ENCODE data around the gene SMYD2. TPM values are rescaled to one million over a fixed set of nuclear protein-coding genes. Genes with fewer than 3 reads are reported as not detected.

The SMYD2 gene
- total and polyA plus RNA-seq, 2 experiments from 2014 or later: 3.6 to 5.9 TPM

DNA sequence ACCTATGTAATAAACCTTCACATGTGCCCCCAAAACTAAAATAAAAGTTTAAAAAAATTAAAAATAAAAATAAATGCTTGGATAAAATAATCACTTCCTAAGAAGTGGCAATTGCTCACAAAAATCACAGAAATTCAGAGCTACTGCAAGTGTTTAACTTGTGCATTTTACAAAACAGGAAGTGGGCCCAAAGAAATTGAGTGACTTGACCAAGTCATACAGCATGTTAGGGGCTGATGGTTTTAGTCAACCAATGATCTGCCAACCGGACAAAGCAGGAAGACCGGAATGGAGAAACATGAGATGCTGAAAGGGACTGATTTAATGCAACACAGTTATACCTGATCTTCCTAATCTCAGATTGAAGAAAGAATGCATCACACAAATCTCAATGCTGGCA, 96.5 kb downstream of the SMYD2 start (continued):
- TF ChIP-seq NANOG (IDR thresholded peaks at IDR 0.05; ENCODE audit: borderline replicate concordance): no peak
- no peak for TF ChIP-seq POLR2AphosphoS5 (IDR thresholded peaks at IDR 0.05; ENCODE audit: low read depth)
- no peak for TF ChIP-seq ZNF331 (CRISPR knock-in tag; IDR thresholded peaks at IDR 0.05; ENCODE audit: low read depth)
- no peak for TF ChIP-seq EZH2 (IDR thresholded peaks at IDR 0.05; ENCODE audit: low read depth, unreplicated experiment)
- TF ChIP-seq ETS1 (IDR thresholded peaks at IDR 0.05): no peak
- TF ChIP-seq EZH2phosphoT487 (IDR thresholded peaks at IDR 0.05; ENCODE audit: unreplicated experiment): no peak
- no peak for TF ChIP-seq JUNB (IDR thresholded peaks at IDR 0.05; ENCODE audit: unreplicated experiment)
- no peak for TF ChIP-seq STAT1 (IDR thresholded peaks at IDR 0.05; ENCODE audit: unreplicated experiment)
- TF ChIP-seq ZNF114 (CRISPR knock-in tag; IDR thresholded peaks at IDR 0.05): no peak
- no peak for TF ChIP-seq CREB1 (CRISPR knock-in tag; IDR thresholded peaks at IDR 0.05; ENCODE audit: low read depth)
- TF ChIP-seq, protein P1, sequence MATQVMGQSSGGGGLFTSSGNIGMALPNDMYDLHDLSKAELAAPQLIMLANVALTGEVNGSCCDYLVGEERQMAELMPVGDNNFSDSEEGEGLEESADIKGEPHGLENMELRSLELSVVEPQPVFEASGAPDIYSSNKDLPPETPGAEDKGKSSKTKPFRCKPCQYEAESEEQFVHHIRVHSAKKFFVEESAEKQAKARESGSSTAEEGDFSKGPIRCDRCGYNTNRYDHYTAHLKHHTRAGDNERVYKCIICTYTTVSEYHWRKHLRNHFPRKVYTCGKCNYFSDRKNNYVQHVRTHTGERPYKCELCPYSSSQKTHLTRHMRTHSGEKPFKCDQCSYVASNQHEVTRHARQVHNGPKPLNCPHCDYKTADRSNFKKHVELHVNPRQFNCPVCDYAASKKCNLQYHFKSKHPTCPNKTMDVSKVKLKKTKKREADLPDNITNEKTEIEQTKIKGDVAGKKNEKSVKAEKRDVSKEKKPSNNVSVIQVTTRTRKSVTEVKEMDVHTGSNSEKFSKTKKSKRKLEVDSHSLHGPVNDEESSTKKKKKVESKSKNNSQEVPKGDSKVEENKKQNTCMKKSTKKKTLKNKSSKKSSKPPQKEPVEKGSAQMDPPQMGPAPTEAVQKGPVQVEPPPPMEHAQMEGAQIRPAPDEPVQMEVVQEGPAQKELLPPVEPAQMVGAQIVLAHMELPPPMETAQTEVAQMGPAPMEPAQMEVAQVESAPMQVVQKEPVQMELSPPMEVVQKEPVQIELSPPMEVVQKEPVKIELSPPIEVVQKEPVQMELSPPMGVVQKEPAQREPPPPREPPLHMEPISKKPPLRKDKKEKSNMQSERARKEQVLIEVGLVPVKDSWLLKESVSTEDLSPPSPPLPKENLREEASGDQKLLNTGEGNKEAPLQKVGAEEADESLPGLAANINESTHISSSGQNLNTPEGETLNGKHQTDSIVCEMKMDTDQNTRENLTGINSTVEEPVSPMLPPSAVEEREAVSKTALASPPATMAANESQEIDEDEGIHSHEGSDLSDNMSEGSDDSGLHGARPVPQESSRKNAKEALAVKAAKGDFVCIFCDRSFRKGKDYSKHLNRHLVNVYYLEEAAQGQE (IDR thresholded peaks at IDR 0.05; ENCODE audit: unreplicated experiment): no peak

DNA sequence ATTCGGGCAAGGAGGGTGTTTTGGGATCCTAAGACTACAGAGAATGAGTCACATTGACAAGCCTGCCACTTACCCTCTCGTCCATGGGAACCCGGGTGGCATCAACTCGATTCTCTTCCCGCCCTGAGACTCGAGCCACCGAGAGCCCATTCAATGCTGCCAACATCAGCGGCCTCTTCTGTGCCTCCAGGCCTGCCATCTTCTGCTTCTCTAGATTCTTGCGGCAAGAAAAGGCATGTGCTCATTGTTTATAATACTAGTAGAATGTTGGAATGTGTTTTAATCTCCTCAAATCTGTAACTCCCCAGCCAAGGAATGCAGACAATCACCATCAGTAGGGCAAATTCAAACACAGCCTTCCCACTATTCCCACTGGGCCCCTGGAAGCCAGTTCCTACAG, 96.9 kb downstream of the SMYD2 start:
- H3K79me2 ChIP-seq (replicated peaks; ENCODE audit: insufficient read depth): no peaks in the 10 kb centered on the region
- peaks cover 12% of the 10 kb centered on the region for H3K36me3 ChIP-seq (ENCODE audit: insufficient read depth)
- TF ChIP-seq EZH2phosphoT487 (IDR thresholded peaks at IDR 0.05; ENCODE audit: unreplicated experiment): no peak
- TF ChIP-seq, protein P1 (IDR thresholded peaks at IDR 0.05; ENCODE audit: unreplicated experiment): no peak
- no peak for TF ChIP-seq STAT1 (IDR thresholded peaks at IDR 0.05; ENCODE audit: unreplicated experiment)
- no peak for TF ChIP-seq NANOG (IDR thresholded peaks at IDR 0.05; ENCODE audit: borderline replicate concordance)
- no peak for TF ChIP-seq POLR2AphosphoS5 (IDR thresholded peaks at IDR 0.05; ENCODE audit: low read depth)
- no peak for TF ChIP-seq ZNF331 (CRISPR knock-in tag; IDR thresholded peaks at IDR 0.05; ENCODE audit: low read depth)
- TF ChIP-seq ETS1 (IDR thresholded peaks at IDR 0.05): no peak
- TF ChIP-seq ZNF114 (CRISPR knock-in tag; IDR thresholded peaks at IDR 0.05): no peak
- TF ChIP-seq, protein P2, sequence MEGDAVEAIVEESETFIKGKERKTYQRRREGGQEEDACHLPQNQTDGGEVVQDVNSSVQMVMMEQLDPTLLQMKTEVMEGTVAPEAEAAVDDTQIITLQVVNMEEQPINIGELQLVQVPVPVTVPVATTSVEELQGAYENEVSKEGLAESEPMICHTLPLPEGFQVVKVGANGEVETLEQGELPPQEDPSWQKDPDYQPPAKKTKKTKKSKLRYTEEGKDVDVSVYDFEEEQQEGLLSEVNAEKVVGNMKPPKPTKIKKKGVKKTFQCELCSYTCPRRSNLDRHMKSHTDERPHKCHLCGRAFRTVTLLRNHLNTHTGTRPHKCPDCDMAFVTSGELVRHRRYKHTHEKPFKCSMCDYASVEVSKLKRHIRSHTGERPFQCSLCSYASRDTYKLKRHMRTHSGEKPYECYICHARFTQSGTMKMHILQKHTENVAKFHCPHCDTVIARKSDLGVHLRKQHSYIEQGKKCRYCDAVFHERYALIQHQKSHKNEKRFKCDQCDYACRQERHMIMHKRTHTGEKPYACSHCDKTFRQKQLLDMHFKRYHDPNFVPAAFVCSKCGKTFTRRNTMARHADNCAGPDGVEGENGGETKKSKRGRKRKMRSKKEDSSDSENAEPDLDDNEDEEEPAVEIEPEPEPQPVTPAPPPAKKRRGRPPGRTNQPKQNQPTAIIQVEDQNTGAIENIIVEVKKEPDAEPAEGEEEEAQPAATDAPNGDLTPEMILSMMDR (conservative IDR thresholded peaks at IDR 0.05; ENCODE audit: low read depth in 2 of 2): no peak

More for the DNA sequence above, 96.9 kb downstream of the SMYD2 start:
- no peak overlapping the region for H3K4me2 ChIP-seq
- H2AFZ ChIP-seq: no peak overlapping the region
- no peaks in the 10 kb centered on the region for H3K9me2 ChIP-seq (ENCODE audit: insufficient read depth)
- no peaks in the 10 kb centered on the region for H3F3A ChIP-seq (replicated peaks; ENCODE audit: low read depth)
- ATAC-seq (no peak), DNase-seq (ENCODE audit: low spot score) (no peak)
- H3K27me3 ChIP-seq (ENCODE audit: insufficient read depth): no peaks in the 10 kb centered on the region
- H3K4me3 Mint-ChIP-seq: no peak overlapping the region
- no peaks in the 10 kb centered on the region for H3K9me3 Mint-ChIP-seq
- no peaks in the 10 kb centered on the region for H4K20me1 ChIP-seq (replicated peaks; ENCODE audit: insufficient read depth)
- H3K27ac Mint-ChIP-seq: 0 out of 2 replicates have a peak overlapping the region, but pooled peaks have one; percentile 53
- H3K27ac ChIP-seq (ENCODE audit: low read depth): no peak overlapping the region
- H3K36me3 Mint-ChIP-seq (ENCODE audit: low read depth): peaks cover 22% of the 10 kb centered on the region
- no peak overlapping the region for H3K4me3 ChIP-seq
- peaks cover 25% of the 10 kb centered on the region for H3K4me1 ChIP-seq (ENCODE audit: insufficient read depth)
- peaks cover 5% of the 10 kb centered on the region for H3K27me3 Mint-ChIP-seq (ENCODE audit: insufficient read depth, low read depth, poor library complexity)
- peaks cover 23% of the 10 kb centered on the region for H3K4me1 Mint-ChIP-seq

Data from GM23338 (cell line).